Activated naive CD4-positive, alpha-beta T cell treated with anti-CD3 and anti-CD28 coated beads for 36 hours (primary cell): ENCODE results near the gene RGSL1. TPM values are rescaled to one million over a fixed set of nuclear protein-coding genes. Genes with fewer than 3 reads are reported as not detected.

ENCODE experiments used
- CTCF ChIA-PET: fragments of 350-600 bp; sonication (Branson Sonifier 250); formaldehyde crosslinking; loops from one replicate; lab custom pipeline; 2021; ENCODE audit warnings: antibody characterized with exemption; lab: Charles Lee
- DNase-seq: peaks from one replicate; pipeline ENCODE4 v3.0.0-alpha.2; 2020
- H3K27ac Mint-ChIP-seq: one replicate; pipeline ENCODE4 v1.8.0; 2021; ENCODE audit warnings: mild to moderate bottlenecking, mixed read lengths
- H3K27me3 Mint-ChIP-seq: one replicate; pipeline ENCODE4 v1.8.0; 2021; ENCODE audit warnings: low read depth, mixed read lengths
- H3K36me3 Mint-ChIP-seq: one replicate; pipeline ENCODE4 v1.8.0; 2021; ENCODE audit warnings: low read depth, mixed read lengths
- H3K4me1 Mint-ChIP-seq: one replicate; pipeline ENCODE4 v1.8.0; 2021; ENCODE audit warnings: low read depth, mixed read lengths
- H3K4me3 Mint-ChIP-seq: one replicate; pipeline ENCODE4 v1.8.0; 2021; ENCODE audit warnings: mild to moderate bottlenecking, moderate library complexity, mixed read lengths
- H3K9me3 Mint-ChIP-seq: one replicate; pipeline ENCODE4 v1.8.0; 2021; ENCODE audit warnings: mixed read lengths
- intact Hi-C: fragments of 100-400 bp; cut with micrococcal nuclease; formaldehyde crosslinking; loops from one replicate; pipeline ENCODE4 v1.15.1; 2023
- total RNA-seq, 2 experiments: library from RNA; stranded (reverse); gene quantifications; one replicate each; pipeline ENCODE4 v1.2.3, GENCODE V29; 2021

Gene RGSL1
- total RNA-seq, 2 experiments from 2014 or later, result not detected

DNA sequence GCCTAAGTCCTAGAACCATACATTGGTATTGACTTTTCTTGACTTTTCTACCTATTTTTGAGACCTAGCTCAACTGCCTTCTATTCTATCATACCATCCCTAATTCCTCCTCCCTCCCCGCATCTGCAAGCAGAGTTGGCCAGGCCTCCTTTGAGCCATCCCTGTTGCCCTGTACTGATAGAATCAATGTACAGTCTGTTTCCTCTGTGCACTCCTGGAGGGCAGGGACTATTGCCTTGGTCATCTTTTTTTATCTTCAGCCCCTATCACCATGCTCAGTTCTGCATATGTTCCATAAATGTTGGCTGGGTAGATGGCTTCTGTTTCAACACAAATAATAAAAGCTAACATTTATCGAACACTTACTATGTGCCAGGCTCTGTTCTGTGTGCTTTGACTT lies 158.3 kb downstream of the RGSL1 start:
- peaks cover 5% of the 10 kb centered on the region for H3K27me3 Mint-ChIP-seq
- peaks cover 47% of the 10 kb centered on the region for H3K4me1 Mint-ChIP-seq
- DNase-seq, result no peak
- H3K4me3 Mint-ChIP-seq, result no peak overlapping the region
- H3K36me3 Mint-ChIP-seq, result no peaks in the 10 kb centered on the region
- intact Hi-C loops, result no loop called here
- no peak overlapping the region for H3K27ac Mint-ChIP-seq
- no peaks in the 10 kb centered on the region for H3K9me3 Mint-ChIP-seq
- CTCF ChIA-PET, result interaction anchor here (0.6 to 4.2 kb wide), 3 partner anchors 12 to 174 kb away, joined by 3 to 28 read pairs (median 5); no protein-coding TSS in a partner anchor

GRCh38 chr1:182608845-182609610 lies 159.1 kb downstream of the RGSL1 start:
- Mint-ChIP-seq H3K36me3 (no peaks in the 10 kb centered on the region), H3K4me3 (no peak overlapping the region), H3K27ac (no peak overlapping the region), H3K4me1 (peaks cover 50% of the 10 kb centered on the region), H3K9me3 (no peaks in the 10 kb centered on the region), H3K27me3 (peaks cover 5% of the 10 kb centered on the region)
- intact Hi-C loops, result no loop called here
- DNase-seq, result no peak
- CTCF ChIA-PET, result interaction anchor here (1.1 to 4.2 kb wide), 2 partner anchors 13 to 173 kb away, joined by 3 to 28 read pairs; no protein-coding TSS in a partner anchor

Other genes with a start within 250 kb of the RGSL1 start
- 10 to 100 TPM; 71.5 to 73.1 TPM for gene GLUL, start 58.4 kb upstream of the RGSL1 start, total RNA-seq
- gene TEDDM1, start 49.5 kb upstream of the RGSL1 start, total RNA-seq, result not detected
- 1 to 10 TPM; 2.5 TPM for gene RNASEL, start 139.1 kb downstream of the RGSL1 start, total RNA-seq
- gene RGS16, start 154.2 kb downstream of the RGSL1 start, total RNA-seq, result 10 to 100 TPM; 35.3 to 37.3 TPM
- not detected for gene RGS8, start 234.4 kb downstream of the RGSL1 start, total RNA-seq